Measurements from ENCODE around the gene SRSF11.
"Not testable (repeated sequence)": the region's sequence is repeated elsewhere in the genome, so short reads cannot be mapped to it uniquely, and the experiment has no call there.

Gene SRSF11

DNA sequence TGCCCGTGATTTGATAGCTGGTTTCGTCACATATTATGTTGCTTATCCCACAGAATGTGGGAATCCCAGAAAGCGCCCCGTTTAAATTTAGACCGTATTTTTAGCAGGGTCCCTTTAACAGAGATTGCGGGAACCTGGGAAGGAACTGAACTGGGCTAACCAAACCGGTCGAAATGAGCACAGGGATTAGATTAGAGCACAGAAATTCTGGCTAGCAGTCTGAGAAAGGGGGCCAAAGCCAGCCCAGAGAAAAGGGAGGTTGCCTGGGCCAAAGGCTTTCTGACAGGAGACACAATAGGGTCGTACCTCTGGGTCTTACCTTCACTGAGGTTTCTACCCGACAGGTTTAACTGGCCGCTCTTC is 16.1 kb upstream of the SRSF11 start:
- DNase-seq (ENCODE audit: low read depth in 1 of 2, low spot score in 1 of 2): no peak
- in situ Hi-C loops (cut with HindIII; ENCODE audit: low pct_unique_long_range_greater_than_20kb, low sequenced_read_pairs): no loop called here
- TF ChIP-seq JUND (IDR thresholded peaks at IDR 0.05; ENCODE audit: low read depth): no peak

DNA sequence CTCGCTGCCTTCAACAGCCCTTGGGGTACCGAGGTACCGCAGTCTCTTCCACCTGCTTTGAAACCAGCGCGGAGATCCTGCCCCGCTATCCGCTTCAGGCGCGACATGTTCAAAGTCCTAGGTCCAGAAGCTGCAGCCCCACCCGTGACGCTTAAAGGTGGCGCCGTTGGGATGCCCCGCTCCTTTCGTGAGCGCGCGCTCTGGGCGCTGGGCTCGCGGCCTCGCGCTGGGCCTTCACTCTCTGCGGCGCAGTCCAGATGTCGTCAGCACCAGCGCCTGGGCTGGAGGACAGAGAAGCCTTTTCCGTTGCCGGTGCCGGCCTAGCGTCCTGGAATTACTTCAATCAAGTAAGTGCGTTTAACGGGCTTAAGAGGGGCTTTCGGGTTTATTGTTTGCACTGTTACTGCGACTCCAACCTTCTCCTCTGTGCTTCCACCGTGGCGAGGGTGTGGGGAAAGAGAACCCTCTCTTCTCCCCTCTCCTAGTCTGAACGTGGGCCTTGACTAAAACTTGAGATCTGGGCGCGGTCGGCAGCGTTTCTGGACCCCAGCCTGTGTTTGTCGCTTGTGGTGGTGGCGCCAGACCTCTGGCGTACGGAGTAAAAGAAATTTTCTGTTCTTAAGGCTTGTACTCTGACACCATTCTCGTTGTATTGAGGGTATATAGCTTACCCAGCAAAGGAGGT is 15.6 kb upstream of the SRSF11 start, which contains the start of gene LRRC40:
TSS of gene LRRC40 (minus strand) at position 146 of the 685 bp plus-strand sequence. CDS start at position 107, 39 bp downstream.
- TF ChIP-seq JUND (IDR thresholded peaks at IDR 0.05; ENCODE audit: low read depth): no peak
- peak; percentile 58 to 94 for DNase-seq (ENCODE audit: low read depth in 1 of 2, low spot score in 1 of 2)
- in situ Hi-C loops (cut with HindIII; ENCODE audit: low pct_unique_long_range_greater_than_20kb, low sequenced_read_pairs): no loop called here

DNA sequence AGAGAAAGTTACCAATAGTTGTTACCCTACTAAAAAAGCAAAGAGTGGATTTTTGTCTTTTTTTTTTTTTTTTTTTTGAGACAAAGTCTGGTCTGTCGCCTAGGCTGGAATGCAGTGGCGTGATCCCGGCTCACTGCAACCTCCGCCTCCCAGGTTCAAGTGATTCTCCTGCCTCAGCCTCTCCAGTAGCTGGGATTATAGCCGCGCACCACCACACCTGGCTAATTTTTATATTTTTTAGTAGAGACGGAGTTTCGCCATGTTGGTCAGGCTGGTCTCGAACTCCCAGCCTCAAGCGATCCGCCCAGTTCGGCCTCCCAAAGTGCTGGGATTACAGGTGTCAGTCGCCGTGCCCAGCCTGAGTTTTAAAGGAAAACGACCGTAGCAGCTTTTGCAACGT is 14.3 kb upstream of the SRSF11 start:
- DNase-seq (ENCODE audit: low read depth in 1 of 2, low spot score in 1 of 2); in situ Hi-C loops (cut with HindIII; ENCODE audit: low pct_unique_long_range_greater_than_20kb, low sequenced_read_pairs): not testable (repeated sequence)

DNA sequence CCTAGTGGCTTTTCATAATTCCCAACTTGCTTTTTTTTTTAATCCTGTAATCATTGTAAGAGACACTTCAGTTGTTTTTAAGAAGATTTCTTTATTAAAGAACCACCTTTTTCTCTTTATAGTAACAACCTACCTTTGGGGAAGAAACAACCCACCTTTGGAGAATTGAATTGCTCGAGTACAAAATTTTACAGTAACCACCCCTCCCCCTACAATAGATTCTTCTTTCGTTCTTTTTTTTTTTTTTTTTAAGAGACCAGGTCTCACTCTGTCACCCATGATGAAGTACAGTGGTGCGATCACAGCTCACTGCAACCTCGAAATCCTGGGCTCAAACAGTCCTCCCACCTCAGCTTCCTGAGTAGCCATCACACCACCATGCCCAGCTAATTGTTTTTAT is 13.7 kb upstream of the SRSF11 start:
- in situ Hi-C loops (cut with HindIII; ENCODE audit: low pct_unique_long_range_greater_than_20kb, low sequenced_read_pairs): no loop called here
- no peak for TF ChIP-seq JUND (IDR thresholded peaks at IDR 0.05; ENCODE audit: low read depth)
- no peak for DNase-seq (ENCODE audit: low read depth in 1 of 2, low spot score in 1 of 2)

DNA sequence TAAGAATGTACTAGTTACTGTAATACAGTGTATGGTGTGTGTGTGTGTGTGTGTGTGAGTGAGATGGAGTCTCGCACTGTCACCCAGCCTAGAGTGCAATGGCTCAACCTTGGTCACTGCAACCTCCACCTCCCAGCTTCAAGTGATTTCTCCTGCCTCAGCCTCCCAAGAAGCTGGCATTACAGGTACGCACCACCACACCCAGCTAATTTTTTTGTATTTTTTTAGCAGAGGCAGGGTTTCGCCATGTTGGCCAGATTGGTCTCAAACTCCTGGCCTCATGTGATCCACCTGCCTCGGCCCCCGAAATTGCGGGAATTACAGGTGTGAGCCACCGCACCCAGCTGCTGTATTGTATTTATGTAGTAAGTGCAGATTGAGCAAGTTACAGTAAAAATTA is 12.9 kb upstream of the SRSF11 start:
- DNase-seq (ENCODE audit: low read depth in 1 of 2, low spot score in 1 of 2): no peak
- no peak for TF ChIP-seq JUND (IDR thresholded peaks at IDR 0.05; ENCODE audit: low read depth)
- in situ Hi-C loops (cut with HindIII; ENCODE audit: low pct_unique_long_range_greater_than_20kb, low sequenced_read_pairs): no loop called here

DNA sequence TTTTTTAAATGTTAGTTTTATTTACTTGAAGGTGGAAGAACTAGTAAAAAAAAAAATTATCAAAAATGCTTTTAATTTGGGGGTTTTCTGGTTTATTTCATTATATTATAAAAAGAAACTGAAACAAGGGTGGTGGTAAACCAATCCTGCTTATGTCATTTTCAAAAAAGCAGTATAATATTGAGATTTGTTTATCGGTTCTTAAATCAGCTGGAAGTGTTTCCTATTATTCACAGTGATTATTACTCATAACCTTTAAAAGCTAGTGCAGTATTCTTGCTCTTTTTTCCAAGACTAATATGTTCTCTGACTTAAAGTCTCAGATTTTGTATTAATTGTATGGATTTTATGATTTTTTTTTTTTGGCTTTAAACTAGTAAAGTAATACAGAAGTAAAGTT is 10.4 kb upstream of the SRSF11 start:
- DNase-seq (ENCODE audit: low read depth in 1 of 2, low spot score in 1 of 2): no peak
- TF ChIP-seq JUND (IDR thresholded peaks at IDR 0.05; ENCODE audit: low read depth): no peak
- in situ Hi-C loops (cut with HindIII; ENCODE audit: low pct_unique_long_range_greater_than_20kb, low sequenced_read_pairs): no loop called here

DNA sequence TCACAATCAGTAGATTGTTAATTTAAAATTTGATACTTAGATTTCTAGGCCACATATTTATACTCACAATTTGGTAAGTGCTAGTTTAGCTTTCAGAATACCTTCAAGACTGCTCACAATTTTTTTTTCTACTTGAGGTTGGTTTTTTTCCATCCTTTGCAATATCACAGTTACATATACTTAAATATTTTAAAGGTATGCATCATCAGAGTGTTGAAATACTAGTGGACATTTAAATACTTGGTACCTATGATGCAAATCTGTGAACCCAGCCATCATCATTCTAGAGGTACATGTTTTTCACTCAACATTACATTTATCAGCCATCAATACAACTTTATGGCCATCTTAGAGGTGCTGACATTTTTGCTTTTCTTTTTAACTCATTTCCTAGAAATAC is 9.6 kb upstream of the SRSF11 start:
- no peak for DNase-seq (ENCODE audit: low read depth in 1 of 2, low spot score in 1 of 2)
- in situ Hi-C loops (cut with HindIII; ENCODE audit: low pct_unique_long_range_greater_than_20kb, low sequenced_read_pairs): no loop called here
- no peak for TF ChIP-seq JUND (IDR thresholded peaks at IDR 0.05; ENCODE audit: low read depth)

DNA sequence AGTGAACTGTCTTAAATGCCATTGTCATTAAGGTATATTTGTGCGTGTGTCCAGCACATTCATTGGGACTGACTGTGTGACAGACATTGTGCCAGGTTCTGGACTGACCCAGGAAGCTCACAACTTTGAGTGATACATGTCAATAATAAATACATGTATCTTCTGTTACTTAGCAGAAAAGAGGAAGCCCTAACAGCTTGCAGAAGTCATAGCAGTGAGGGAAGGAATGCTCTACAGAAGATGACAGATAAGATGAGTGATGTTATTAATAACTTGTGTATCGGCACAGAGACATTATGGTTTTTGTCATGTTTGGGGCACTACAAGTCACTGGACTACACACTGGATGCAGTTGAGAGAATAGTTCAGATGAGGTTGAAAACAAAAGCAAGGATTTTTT is 1.2 kb upstream of the SRSF11 start:
- no peak for TF ChIP-seq JUND (IDR thresholded peaks at IDR 0.05; ENCODE audit: low read depth)
- DNase-seq (ENCODE audit: low read depth in 1 of 2, low spot score in 1 of 2): no peak

DNA sequence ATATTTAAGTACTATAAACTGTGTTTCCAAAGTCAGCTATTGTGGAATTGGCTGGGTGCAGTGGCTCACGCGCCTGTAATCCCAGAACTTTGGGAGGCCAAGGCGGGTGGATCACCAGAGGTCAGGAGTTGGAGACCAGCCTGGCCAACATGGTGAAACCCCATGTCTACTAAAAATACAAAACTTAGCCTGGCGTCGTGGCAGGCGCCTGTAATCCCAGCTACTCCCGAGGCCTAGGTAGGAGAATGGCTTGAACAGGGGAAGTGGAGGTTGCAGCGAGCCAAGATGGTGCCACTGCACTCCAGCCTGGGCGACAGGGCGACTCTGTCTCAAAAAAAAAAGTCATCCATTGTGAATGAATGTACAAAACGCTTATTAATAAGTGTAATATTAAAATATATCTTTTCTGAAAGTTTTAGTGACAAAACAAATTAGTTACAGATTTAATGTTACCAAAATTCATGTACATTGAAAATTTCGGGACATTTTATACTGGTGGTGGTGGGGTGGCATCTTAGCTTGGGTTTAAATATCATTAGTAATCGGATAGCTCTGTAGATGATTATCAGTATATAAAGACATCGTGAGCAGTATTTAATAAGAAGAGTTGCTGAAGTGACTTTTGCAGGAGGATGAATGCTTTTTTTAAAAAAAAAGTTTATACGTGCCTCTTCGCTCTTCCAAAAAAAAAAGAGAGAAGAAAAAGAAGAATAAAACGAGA is 503 bp upstream of the SRSF11 start:
- in situ Hi-C loops (cut with HindIII; ENCODE audit: low pct_unique_long_range_greater_than_20kb, low sequenced_read_pairs): no loop called here
- TF ChIP-seq JUND (IDR thresholded peaks at IDR 0.05; ENCODE audit: low read depth): no peak
- no peak for DNase-seq (ENCODE audit: low read depth in 1 of 2, low spot score in 1 of 2)

More for the DNA sequence above, 1.2 kb upstream of the SRSF11 start:
- in situ Hi-C loops (cut with HindIII; ENCODE audit: low pct_unique_long_range_greater_than_20kb, low sequenced_read_pairs): no loop called here

DNA sequence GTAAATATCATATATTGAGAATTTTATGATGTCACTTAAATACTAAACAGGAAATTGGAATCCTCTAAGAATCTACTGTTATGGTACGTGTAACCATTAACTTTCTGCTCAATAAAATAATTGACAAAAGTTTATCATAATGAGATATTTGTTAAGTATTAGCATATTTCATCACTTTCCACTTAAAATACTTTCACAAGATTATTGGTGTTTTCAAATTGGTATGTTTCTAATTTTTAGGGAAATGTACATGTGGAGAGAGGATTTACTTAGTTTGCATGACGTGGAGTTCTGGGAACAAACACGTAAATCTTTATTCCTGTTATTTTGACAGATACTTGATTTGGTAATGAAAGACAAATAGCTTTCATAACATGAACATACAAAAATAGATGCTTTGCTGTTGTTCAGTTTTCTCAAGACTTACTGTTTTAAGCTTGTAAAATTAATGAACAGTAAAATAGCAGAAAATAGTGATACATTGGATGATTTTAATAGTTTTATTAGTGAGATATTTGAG is 1.6 kb downstream of the SRSF11 start:
- in situ Hi-C loops (cut with HindIII; ENCODE audit: low pct_unique_long_range_greater_than_20kb, low sequenced_read_pairs): no loop called here
- no peak for TF ChIP-seq JUND (IDR thresholded peaks at IDR 0.05; ENCODE audit: low read depth)
- DNase-seq (ENCODE audit: low read depth in 1 of 2, low spot score in 1 of 2): no peak

DNA sequence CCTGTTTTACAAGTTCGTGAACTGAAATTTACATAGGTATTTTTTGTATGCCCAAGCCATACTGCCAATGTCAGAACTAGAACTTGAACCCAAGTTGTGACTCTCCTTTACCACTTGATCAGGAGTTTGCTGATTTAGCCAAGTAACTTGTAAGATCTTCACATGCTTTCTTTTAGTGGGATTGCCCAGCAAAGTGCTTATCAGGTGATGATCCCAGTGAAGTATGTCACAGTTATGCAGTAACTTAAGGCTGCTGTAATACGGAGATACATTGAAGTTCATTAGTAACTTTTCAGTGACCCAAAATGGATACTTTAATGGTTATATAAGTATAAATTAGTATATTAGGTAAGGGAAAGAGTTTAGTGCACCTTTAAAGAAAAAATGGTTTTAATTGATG is 3.8 kb downstream of the SRSF11 start:
- no peak for TF ChIP-seq JUND (IDR thresholded peaks at IDR 0.05; ENCODE audit: low read depth)
- DNase-seq (ENCODE audit: low read depth in 1 of 2, low spot score in 1 of 2): no peak
- in situ Hi-C loops (cut with HindIII; ENCODE audit: low pct_unique_long_range_greater_than_20kb, low sequenced_read_pairs): no loop called here

DNA sequence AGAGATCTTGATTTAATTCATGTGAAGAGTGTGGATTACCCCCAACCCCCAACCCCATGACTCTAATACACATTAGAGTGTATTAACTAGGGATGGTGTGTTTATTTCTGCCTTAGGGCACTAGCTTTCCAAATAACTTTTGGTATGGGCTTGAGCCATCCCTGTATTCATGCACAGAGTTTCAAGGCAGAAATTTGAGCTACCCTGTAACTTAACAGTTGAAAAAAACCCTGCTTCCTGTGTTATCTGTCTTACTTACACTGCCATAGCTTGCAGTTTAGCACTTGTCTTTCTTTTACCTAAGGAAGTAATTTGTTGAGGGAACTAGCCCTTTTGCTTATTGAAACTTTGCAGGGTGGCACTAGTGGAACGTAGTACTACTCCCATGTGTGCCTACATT is 6.3 kb downstream of the SRSF11 start:
- no peak for TF ChIP-seq JUND (IDR thresholded peaks at IDR 0.05; ENCODE audit: low read depth)
- DNase-seq (ENCODE audit: low read depth in 1 of 2, low spot score in 1 of 2): no peak
- in situ Hi-C loops (cut with HindIII; ENCODE audit: low pct_unique_long_range_greater_than_20kb, low sequenced_read_pairs): no loop called here

DNA sequence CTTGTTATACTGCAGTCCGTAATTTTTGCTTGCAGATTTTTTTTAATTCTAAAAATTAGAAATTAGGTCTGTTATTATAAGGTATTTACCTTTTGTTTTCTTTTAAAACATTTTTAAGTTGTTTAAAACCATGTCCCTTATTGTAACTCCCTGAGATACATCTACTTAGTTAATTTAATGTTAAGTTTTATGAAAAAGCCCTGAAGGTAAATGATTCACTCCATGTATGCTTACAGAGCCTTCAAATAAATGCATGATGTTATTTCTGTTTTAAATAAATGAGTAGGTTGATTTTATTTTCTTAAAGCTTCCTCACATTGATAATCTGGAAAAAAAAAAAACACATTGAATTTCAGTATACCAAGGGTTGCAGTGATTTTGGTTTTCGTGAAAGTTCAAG is 7.5 kb downstream of the SRSF11 start:
- DNase-seq (ENCODE audit: low read depth in 1 of 2, low spot score in 1 of 2): no peak
- TF ChIP-seq JUND (IDR thresholded peaks at IDR 0.05; ENCODE audit: low read depth): no peak
- in situ Hi-C loops (cut with HindIII; ENCODE audit: low pct_unique_long_range_greater_than_20kb, low sequenced_read_pairs): no loop called here
